Measurements from ENCODE around the gene LRCH1.

GRCh38 chr13:46761174-46761573, 208.2 kb downstream of the LRCH1 start:
- no peak for TF ChIP-seq CTCF (IDR thresholded peaks at IDR 0.05)
- no peak for TF ChIP-seq POLR2A (IDR thresholded peaks at IDR 0.05)
